Stimulated activated CD8-positive, alpha-beta memory T cell treated with anti-CD3 and anti-CD28 coated beads, Interleukin-12 subunit alpha, Interleukin-12 subunit beta, amount 100 ng/mL, for 4 hours (primary cell): ENCODE results near the gene FNDC3A.
"Not testable (repeated sequence)": the region's sequence is repeated elsewhere in the genome, so short reads cannot be mapped to it uniquely, and the experiment has no call there.

Source experiments
- DNase-seq: peaks from one replicate; pipeline ENCODE4 v3.0.0-alpha.2; 2020; ENCODE audit warnings: low read depth

The FNDC3A gene

GRCh38 chr13:49082653-49083536, 107.2 kb downstream of the FNDC3A start:
- no peak for DNase-seq

- DNase-seq, result no peak
These were observed 109.2 kb downstream of the FNDC3A start for GRCh38 chr13:49084961-49085360.

GRCh38 chr13:49086722-49087121, 111.0 kb downstream of the FNDC3A start:
- DNase-seq, result no peak

- DNase-seq, result no peak
These were observed 117.7 kb downstream of the FNDC3A start for GRCh38 chr13:49093376-49093775.

GRCh38 chr13:49097374-49097773, 121.7 kb downstream of the FNDC3A start:
- no peak for DNase-seq

GRCh38 chr13:49098198-49098597, 122.5 kb downstream of the FNDC3A start:
- DNase-seq, result no peak

- no peak for DNase-seq
These were observed 123.2 kb downstream of the FNDC3A start for GRCh38 chr13:49098771-49099512.

- DNase-seq, result no peak
These were observed 123.8 kb downstream of the FNDC3A start for GRCh38 chr13:49099513-49099877.

GRCh38 chr13:49100637-49101570, 125.2 kb downstream of the FNDC3A start:
- no peak for DNase-seq

GRCh38 chr13:49108196-49108595, 132.5 kb downstream of the FNDC3A start:
- no peak for DNase-seq

GRCh38 chr13:49110122-49110912, 134.6 kb downstream of the FNDC3A start:
- peak; percentile 42 for DNase-seq

GRCh38 chr13:49110913-49111170, 135.1 kb downstream of the FNDC3A start:
- DNase-seq, result no peak

GRCh38 chr13:49112782-49113525, 137.2 kb downstream of the FNDC3A start:
- DNase-seq, result no peak

GRCh38 chr13:49113526-49114286, 138.0 kb downstream of the FNDC3A start:
- DNase-seq, result no peak

- DNase-seq, result no peak
These were observed 141.2 kb downstream of the FNDC3A start for GRCh38 chr13:49116873-49117272.

GRCh38 chr13:49118455-49118854, 142.7 kb downstream of the FNDC3A start:
- DNase-seq, result not testable (repeated sequence)

GRCh38 chr13:49124693-49125304, 149.1 kb downstream of the FNDC3A start:
- DNase-seq, result no peak

GRCh38 chr13:49125964-49126524, 150.3 kb downstream of the FNDC3A start:
- DNase-seq, result no peak

GRCh38 chr13:49132479-49133002, 156.8 kb downstream of the FNDC3A start:
- no peak for DNase-seq
